ENCODE data around the gene SNAI1.

- TF ChIP-seq REST (IDR thresholded peaks at IDR 0.05; ENCODE audit: low read depth): no peak
- TF ChIP-seq, protein P1, sequence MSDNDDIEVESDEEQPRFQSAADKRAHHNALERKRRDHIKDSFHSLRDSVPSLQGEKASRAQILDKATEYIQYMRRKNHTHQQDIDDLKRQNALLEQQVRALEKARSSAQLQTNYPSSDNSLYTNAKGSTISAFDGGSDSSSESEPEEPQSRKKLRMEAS (IDR thresholded peaks at IDR 0.05): no peak
- TF ChIP-seq TAF1 (IDR thresholded peaks at IDR 0.05; ENCODE audit: low read depth): no peak
- TF ChIP-seq FOXM1 (IDR thresholded peaks at IDR 0.05; ENCODE audit: borderline replicate concordance, low read depth): no peak
- TF ChIP-seq RAD21 (IDR thresholded peaks at IDR 0.05; ENCODE audit: low read depth): no peak
These were observed 771 bp upstream of the SNAI1 start for GRCh38 chr20:49982072-49982345.
